ENCODE measurements around the gene KRAS.

KRAS gene

DNA sequence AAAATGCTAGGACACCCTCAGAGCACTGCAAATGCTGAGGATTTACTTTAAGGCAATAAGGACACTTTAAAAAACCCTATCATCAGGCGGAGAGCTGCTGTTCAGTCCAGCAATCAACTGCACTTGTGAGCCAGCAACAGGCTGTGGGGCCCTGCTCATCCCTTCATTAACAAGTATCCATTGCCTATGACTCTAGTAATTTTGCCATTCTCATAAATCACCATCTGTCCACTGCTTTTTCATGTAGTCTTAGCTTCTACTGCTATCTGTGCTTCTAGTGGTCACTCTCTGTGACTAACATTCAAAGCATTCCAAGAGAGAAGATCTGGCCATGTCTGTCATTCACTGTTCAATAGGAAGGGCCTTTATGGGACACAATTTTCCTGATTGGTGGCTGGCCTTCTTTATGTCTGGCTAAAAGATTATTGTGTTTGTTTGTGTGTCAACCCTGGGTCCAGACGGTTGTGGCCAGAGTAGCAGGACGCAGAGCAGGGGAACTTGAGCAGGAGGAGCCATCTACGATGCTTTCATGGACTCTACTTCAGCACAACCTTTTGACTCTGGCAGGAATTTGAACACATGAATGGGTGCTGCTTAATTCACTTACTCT, 3.6 kb upstream of the KRAS start:
- DNase-seq = no peak

- no peak for DNase-seq
Observed at GRCh38 chr12:25253371-25254068, 2.8 kb upstream of the KRAS start.

- no peak for DNase-seq
Observed at GRCh38 chr12:25252946-25253345, 2.2 kb upstream of the KRAS start.

GRCh38 chr12:25251769-25252168, 1.0 kb upstream of the KRAS start:
- DNase-seq = no peak

GRCh38 chr12:25249931-25250738, 594 bp downstream of the KRAS start:
- DNase-seq = no peak

GRCh38 chr12:25248732-25249131, 2.0 kb downstream of the KRAS start:
- DNase-seq = no peak

DNA sequence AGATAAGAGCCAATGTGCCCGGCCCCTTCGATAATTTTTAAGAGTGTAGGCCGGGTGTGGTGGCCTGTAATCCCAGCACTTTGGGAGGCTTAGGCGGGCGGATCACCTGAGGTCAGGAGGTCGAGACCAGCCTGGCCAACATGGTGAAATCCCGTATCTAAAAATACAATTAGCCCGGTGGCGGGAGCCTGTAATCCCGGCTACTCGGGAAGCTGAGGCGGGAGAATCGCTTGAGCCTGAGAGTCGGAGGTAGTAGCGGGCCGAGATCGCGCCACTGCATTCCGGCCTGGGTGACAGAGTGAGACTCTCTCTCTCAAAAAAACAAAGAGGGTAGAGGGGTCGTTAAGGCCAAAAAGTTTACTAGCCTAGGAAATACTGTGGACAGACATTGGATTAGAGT, 2.6 kb downstream of the KRAS start:
- no peak for DNase-seq

DNA sequence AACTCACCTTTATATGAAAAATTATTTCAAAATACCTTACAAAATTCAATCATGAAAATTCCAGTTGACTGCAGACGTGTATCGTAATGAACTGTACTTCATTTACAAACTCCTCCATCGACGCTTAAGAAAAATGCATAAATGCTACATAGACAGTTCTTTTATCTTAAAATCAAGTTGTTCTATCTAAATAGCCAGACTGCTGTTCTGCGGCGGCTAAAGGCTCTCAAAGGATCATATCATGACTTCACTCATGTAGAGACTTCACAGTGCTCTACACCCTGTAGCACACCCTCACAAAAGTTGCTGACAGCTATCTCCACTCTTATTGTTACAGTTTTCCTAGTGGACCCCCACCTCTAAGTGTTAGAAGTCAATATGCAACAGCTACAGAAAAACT, 5.2 kb downstream of the KRAS start:
- DNase-seq = no peak

GRCh38 chr12:25243680-25243990, 7.1 kb downstream of the KRAS start:
- DNase-seq = no peak

DNA sequence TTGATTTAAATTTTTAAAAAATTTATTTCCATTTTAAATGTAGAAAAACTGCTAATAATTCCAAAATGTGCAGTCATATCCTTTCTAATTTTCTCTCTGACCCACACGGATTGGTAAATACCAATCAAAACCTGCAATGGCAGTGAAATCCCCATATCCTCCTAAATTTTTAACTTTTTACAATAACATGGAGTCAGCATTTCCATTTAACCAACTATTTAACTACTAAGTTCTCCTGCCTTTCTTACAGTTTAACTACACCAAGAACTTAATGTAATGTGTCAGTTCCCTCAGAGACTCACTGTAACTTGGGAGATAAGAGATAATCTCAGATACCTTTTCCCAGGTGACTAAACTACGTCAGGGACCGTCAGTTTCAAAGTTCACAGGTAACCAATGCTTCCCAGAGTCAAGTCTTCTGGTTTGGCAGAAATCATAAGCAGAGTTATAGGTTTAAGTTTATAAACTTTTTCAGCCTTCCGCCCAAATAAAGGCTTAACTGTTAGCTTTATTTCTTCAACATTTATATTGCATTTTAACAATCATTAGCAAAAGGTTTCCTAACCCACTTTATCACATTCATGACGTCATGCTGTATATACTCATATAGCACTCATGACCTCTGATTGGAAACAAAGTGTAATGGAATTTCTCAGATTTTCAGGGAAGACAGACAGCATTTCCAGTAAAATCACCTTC, 7.6 kb downstream of the KRAS start:
- DNase-seq = no peak

GRCh38 chr12:25241167-25242020, 9.3 kb downstream of the KRAS start:
- DNase-seq = no peak

GRCh38 chr12:25236626-25237025, 14.1 kb downstream of the KRAS start:
- no peak for DNase-seq

DNA sequence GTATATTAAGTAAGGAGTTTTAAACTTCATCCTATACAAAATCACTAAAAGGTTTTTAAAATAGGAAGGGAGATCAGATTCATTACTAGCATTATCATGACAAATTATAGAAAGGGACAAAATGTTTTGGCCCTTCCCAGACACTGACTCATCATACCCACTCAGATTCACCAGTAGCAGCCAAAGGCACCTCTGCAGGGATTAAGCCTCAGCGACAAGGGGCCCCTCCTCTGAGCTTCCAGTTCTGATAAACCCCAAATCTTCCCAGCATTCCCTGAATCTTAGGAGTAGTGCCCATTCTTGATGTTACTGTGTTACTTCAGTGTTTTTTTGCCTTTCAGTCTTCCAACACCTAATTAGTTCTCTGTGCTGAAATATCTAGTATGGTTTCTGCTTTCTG, 14.5 kb downstream of the KRAS start:
- DNase-seq = no peak

DNA sequence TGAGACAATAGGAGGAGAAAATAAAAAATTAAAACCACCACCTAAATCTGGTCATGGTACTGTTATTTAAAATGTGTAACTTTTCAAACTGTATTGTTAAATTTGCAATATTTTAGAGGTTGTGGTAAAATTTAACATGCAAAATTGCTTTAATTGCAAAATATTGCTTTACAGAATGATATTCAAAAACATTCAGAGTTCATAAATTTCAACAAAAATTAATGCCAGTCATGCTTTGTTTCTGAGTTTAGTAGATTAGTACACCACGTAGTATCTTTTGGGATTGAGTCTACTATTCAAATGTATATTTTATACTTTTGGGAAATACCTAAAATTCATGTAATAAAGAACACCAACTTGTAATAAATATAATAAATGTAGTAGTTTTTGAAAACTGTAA, 37.4 kb downstream of the KRAS start:
- DNase-seq = no peak

- DNase-seq = no peak
Observed at GRCh38 chr12:25208554-25208953, 42.2 kb downstream of the KRAS start.

- no peak for DNase-seq
Observed at GRCh38 chr12:25207846-25208245, 42.9 kb downstream of the KRAS start.

GRCh38 chr12:25207411-25207810, 43.3 kb downstream of the KRAS start:
- no peak for DNase-seq

DNA sequence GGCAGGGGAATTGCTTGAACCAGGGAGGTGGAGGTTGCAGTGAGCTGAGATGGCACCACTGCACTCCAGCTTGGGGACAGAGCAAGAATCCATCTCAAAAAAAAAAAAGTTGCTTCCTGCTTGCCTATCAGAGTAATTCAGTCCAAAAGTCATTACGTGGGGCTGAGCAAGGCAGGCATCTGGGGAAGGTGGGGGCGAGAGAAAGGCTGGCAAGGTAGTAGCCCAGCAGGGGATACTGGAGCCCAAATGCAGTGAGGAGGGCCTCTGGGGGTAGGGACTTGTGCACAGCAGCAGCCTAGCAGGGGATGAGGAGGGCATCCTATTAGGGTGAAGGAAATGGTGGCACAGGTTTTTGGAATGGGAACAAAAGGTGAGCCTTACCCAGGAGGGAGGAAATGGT, 48.6 kb downstream of the KRAS start:
- DNase-seq = no peak

DNA sequence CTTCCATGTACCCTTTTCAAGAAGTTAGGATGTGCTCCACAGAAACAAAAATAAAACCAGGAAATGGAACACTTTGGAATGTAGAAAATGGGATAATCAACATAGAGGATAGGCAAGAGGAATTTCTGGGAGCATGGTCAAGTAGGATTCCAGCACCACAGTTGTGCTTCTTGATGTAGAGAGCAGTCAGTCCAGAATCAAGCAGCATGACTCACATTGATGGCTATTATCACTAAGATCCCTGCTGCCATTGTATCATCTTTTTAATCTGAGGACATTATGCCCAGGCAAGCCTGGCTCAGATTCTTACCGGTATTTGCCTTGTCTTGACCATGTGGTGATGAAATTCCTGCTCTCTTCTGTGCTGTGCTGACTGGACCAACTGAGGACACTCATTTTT, 50.0 kb downstream of the KRAS start:
- DNase-seq = no peak

DNA sequence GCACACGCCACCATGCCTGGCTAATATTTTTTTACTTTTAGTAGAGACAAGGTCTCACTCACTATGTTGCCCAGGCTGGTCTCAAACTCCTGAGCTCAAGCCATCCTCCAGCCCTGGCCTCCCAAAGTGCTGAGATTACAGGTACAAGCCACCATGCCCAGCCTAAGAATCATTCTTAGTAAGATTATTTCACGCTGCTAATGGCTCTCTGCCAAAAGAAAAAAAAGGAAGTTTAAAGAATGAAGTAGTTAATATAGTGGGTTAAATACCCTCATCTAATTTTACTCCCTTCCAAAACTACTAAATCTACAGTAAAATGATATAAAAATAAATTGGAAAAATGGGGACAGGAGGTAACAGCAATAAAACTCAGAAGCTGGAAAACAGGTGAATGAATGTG, 53.1 kb downstream of the KRAS start:
- no peak for DNase-seq

DNA sequence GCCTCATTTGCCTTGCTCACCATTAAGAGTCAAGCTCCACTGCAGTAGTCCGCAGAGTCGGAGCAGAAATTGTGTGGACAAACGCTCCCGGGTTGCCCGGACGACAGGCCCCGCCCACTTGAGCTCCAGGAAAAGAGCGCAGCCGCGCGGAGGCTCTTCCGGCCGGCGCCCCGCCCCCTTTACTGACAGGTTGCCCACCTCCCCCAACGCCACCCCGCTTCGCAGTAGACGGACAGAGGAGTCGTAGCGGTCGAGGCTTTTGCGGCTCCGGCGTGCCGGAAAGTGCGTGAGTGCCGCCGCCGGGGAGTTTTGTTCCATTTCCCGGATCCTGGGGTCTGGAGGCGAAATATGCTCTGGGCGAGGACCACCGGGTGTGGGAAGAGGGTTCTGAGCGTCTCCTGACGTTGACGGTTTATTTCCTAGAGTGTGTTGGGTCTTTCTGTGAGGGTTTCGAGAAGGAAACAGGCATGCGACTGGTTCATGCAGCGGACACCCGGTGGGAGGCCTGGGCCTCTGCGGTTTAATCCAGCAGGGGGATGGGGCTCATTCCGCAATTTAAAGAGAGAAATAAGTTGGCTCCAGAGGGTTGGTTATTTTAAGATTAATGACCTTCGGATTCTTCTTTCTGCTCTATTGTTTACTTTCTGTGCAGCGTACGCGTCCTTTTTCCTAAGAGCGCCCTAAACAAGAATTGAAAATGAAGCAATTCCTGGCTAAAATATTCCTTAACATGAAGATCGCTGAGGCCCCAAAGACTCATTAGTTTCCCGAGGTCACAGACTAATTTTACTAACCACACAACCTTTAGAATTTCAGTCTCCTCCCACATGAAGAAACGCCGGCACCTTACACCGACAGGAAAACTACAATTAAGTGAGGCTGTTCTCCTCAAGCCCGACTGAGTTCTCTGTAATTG, 55.4 kb downstream of the KRAS start, which contains the start of the genes DNAI7 and ETFRF1:
Gene DNAI7, minus strand, starts transcription at position 105 of the 916 bp plus-strand sequence. Its CDS starts 82 bp downstream, at position 23.
Gene ETFRF1, plus strand, starts transcription at position 182 of the 916 bp plus-strand sequence. CDS start 8,720 bp downstream, outside the sequence.
- peak; percentile 79 for DNase-seq

Data from GOT3 (cell line).